Stomach (tissue), 4 donors: ENCODE data around the gene TCIRG1.
"Not testable (repeated sequence)": the region's sequence is repeated elsewhere in the genome, so short reads cannot be mapped to it uniquely, and the experiment has no call there.

Experiments
- EP300 ChIP-seq: sonication (generic); formaldehyde crosslinking; IDR thresholded peaks from one replicate; pipeline ENCODE4 v1.6.1; 2017; ENCODE audit warnings: antibody characterized with exemption
- TF ChIP-seq, protein P1 (sequence below), 7 experiments: fragments of 450-650 bp in 4 of 7; fragments of 200-600 bp in 3 of 7; sonication (generic) in 3 of 7; IDR thresholded peaks; one replicate each; pipeline ENCODE4 v1.5.1; 2016 to 2019; ENCODE audit warnings: antibody characterized with exemption in 7 of 7, control low read depth in 2 of 7, mild to moderate bottlenecking in 1 of 7

DNA sequence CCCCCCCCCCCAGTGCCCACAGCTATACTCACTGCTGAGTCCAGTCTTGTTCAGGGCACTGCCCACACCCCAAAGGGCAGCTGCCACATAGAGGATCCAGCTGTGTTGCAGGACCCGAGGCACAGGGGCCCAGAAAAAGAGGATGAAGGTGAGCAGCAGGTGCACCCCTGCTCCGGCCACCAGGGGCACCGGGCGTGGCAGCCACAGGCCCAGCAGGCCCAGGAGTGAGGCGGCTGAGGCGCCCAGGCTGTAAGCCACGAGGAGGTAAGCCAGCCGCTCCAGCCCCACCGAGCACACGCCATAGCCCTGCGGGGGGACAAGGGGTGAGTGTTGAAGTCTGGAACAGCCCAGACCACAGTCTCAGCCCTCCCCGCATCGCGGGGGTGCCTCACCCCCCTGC is 43.2 kb upstream of the TCIRG1 start:
- TF ChIP-seq, protein P1, sequence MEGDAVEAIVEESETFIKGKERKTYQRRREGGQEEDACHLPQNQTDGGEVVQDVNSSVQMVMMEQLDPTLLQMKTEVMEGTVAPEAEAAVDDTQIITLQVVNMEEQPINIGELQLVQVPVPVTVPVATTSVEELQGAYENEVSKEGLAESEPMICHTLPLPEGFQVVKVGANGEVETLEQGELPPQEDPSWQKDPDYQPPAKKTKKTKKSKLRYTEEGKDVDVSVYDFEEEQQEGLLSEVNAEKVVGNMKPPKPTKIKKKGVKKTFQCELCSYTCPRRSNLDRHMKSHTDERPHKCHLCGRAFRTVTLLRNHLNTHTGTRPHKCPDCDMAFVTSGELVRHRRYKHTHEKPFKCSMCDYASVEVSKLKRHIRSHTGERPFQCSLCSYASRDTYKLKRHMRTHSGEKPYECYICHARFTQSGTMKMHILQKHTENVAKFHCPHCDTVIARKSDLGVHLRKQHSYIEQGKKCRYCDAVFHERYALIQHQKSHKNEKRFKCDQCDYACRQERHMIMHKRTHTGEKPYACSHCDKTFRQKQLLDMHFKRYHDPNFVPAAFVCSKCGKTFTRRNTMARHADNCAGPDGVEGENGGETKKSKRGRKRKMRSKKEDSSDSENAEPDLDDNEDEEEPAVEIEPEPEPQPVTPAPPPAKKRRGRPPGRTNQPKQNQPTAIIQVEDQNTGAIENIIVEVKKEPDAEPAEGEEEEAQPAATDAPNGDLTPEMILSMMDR (IDR thresholded peaks at IDR 0.05), result not testable (repeated sequence)
- not testable (repeated sequence) for TF ChIP-seq EP300
